A673 (cell line): Measurements from ENCODE around the gene CCT3.

ENCODE experiments used
- EZH2 ChIP-seq: fragments of 200-600 bp; sonication (generic); IDR thresholded peaks from 2 replicates; pipeline ENCODE4 v1.6.1; 2017; ENCODE audit warnings: borderline replicate concordance, low read depth, mild to moderate bottlenecking, mixed read lengths, antibody characterized with exemption, low read length; ENCODE audit not compliant: poor library complexity, severe bottlenecking
- TF ChIP-seq, protein P1 (sequence below): fragments of 300-800, 200-600 bp; sonication (generic); conservative IDR thresholded peaks from 2 replicates; pipeline ENCODE4 v1.5.1; 2017; ENCODE audit warnings: low read depth, mild to moderate bottlenecking, antibody characterized with exemption, low read length, moderate library complexity, mixed read lengths

DNA sequence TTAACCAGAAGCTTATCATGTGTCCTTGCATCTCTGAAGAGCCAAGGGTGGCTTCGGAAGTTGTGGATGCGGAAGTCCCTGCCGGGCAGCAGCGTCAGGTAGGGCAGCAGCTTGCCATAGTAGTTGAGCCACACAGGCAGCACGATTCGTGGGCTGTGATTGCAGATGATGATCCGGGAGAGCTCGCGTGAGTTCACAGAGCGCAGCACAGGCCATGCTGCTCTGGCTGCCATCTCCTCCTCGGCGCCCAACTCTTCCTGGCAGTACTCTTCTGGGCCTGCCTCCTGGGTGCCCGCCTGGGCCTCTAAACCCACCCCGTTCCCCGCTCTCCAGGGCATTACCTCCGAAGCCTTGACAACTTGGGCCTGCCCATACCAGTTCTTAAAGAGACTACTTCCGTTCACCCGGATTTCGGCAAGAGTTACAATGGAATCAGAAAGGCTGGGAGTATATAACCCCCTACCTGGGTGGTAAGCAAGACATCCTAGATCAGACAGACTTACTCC is 39.2 kb downstream of the CCT3 start, which contains the start of gene VHLL:
- TF ChIP-seq, protein P1, sequence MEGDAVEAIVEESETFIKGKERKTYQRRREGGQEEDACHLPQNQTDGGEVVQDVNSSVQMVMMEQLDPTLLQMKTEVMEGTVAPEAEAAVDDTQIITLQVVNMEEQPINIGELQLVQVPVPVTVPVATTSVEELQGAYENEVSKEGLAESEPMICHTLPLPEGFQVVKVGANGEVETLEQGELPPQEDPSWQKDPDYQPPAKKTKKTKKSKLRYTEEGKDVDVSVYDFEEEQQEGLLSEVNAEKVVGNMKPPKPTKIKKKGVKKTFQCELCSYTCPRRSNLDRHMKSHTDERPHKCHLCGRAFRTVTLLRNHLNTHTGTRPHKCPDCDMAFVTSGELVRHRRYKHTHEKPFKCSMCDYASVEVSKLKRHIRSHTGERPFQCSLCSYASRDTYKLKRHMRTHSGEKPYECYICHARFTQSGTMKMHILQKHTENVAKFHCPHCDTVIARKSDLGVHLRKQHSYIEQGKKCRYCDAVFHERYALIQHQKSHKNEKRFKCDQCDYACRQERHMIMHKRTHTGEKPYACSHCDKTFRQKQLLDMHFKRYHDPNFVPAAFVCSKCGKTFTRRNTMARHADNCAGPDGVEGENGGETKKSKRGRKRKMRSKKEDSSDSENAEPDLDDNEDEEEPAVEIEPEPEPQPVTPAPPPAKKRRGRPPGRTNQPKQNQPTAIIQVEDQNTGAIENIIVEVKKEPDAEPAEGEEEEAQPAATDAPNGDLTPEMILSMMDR = no peak
- TF ChIP-seq EZH2 = no peak
